CD4-positive, alpha-beta T cell treated with Interleukin-15 for 4 hours (primary cell): ENCODE measurements around the gene SMAD6.
"Not testable (repeated sequence)": the region's sequence is repeated elsewhere in the genome, so short reads cannot be mapped to it uniquely, and the experiment has no call there.

Experiments used
- DNase-seq: peaks from one replicate; pipeline ENCODE4 v3.0.0-alpha.2; 2020; ENCODE audit warnings: low spot score

The SMAD6 gene

GRCh38 chr15:66743703-66744536, 41.9 kb downstream of the SMAD6 start:
- DNase-seq: no peak

- DNase-seq: no peak
Observed at GRCh38 chr15:66744610-66745279, 42.7 kb downstream of the SMAD6 start.

- DNase-seq: no peak
Observed at GRCh38 chr15:66745530-66746230, 43.6 kb downstream of the SMAD6 start.

- DNase-seq: no peak
Observed at GRCh38 chr15:66746231-66746605, 44.2 kb downstream of the SMAD6 start.

- DNase-seq: no peak
Observed at GRCh38 chr15:66747223-66747622, 45.2 kb downstream of the SMAD6 start.

GRCh38 chr15:66747886-66748707, 46.1 kb downstream of the SMAD6 start:
- no peak for DNase-seq

- DNase-seq: no peak
Observed at GRCh38 chr15:66748708-66749035, 46.6 kb downstream of the SMAD6 start.

GRCh38 chr15:66749841-66750575, 48.0 kb downstream of the SMAD6 start:
- no peak for DNase-seq

GRCh38 chr15:66750609-66751008, 48.6 kb downstream of the SMAD6 start:
- DNase-seq: no peak

GRCh38 chr15:66751579-66751978, 49.5 kb downstream of the SMAD6 start:
- DNase-seq: no peak

- DNase-seq: no peak
Observed at GRCh38 chr15:66752078-66752477, 50.0 kb downstream of the SMAD6 start.

GRCh38 chr15:66753687-66754377, 51.8 kb downstream of the SMAD6 start:
- DNase-seq: no peak

GRCh38 chr15:66754789-66755188, 52.8 kb downstream of the SMAD6 start:
- DNase-seq: no peak

- DNase-seq: no peak
Observed at GRCh38 chr15:66755298-66756068, 53.4 kb downstream of the SMAD6 start.

GRCh38 chr15:66756295-66756694, 54.3 kb downstream of the SMAD6 start:
- no peak for DNase-seq

- DNase-seq: no peak
Observed at GRCh38 chr15:66757030-66757429, 55.0 kb downstream of the SMAD6 start.

GRCh38 chr15:66757521-66757920, 55.5 kb downstream of the SMAD6 start:
- no peak for DNase-seq

GRCh38 chr15:66758217-66758616, 56.2 kb downstream of the SMAD6 start:
- DNase-seq: not testable (repeated sequence)

GRCh38 chr15:66758844-66759243, 56.8 kb downstream of the SMAD6 start:
- DNase-seq: no peak
